Breast epithelium (tissue), 4 donors: Measurements from ENCODE around the gene PHETA2. TPM values are rescaled to one million over a fixed set of nuclear protein-coding genes. Genes with fewer than 3 reads are reported as not detected.
A peak's percentile ranks its signal among the peaks of the same experiment; 100 is the strongest.

Experiments used
- DNase-seq, 2 donors: peaks; one replicate each; pipeline ENCODE4 v3.0.0-alpha.2; 2019; ENCODE audit warnings: low spot score in 2 of 2
- H3K27ac ChIP-seq, 2 donors: fragments of 200-600 bp; sonication (generic) in 1 of 2; one replicate each; pipeline ENCODE4 v1.5.1; 2016 to 2019; ENCODE audit warnings: mild to moderate bottlenecking in 1 of 2
- H3K27me3 ChIP-seq, 2 donors: fragments of 200-600 bp; sonication (generic) in 1 of 2; one replicate each; pipeline versions ENCODE4 v1.5.1 to v1.6.0; 2017 to 2019; ENCODE audit warnings: control low read depth in 1 of 2, mild to moderate bottlenecking in 1 of 2
- H3K36me3 ChIP-seq: fragments of 200-600 bp; one replicate; pipeline ENCODE4 v1.5.1; 2019
- H3K4me1 ChIP-seq, 2 donors: fragments of 200-600 bp; sonication (generic); one replicate each; pipeline ENCODE4 v1.5.1; 2016 to 2019; ENCODE audit warnings: control low read depth in 1 of 2
- H3K4me3 ChIP-seq, 3 donors: fragments of 200-600 bp; sonication (generic); 1 replicate in 2 of 3; 2 replicates in 1 of 3; pipeline ENCODE4 v1.5.1; 2016 to 2019; ENCODE audit warnings: mild to moderate bottlenecking in 3 of 3, moderate library complexity in 2 of 3
- H3K9me3 ChIP-seq, 2 donors: fragments of 200-600 bp; sonication (generic) in 1 of 2; one replicate each; pipeline ENCODE4 v1.5.1; 2016 to 2019; ENCODE audit warnings: control low read depth in 1 of 2
- POLR2A ChIP-seq: fragments of 450-650 bp; IDR thresholded peaks from one replicate; pipeline ENCODE4 v1.6.1; 2016; ENCODE audit warnings: antibody characterized with exemption, mild to moderate bottlenecking, moderate library complexity
- POLR2AphosphoS5 ChIP-seq, 3 donors: sonication (generic); formaldehyde crosslinking; IDR thresholded peaks; one replicate each; pipeline ENCODE4 v1.6.1; 2017; ENCODE audit warnings: antibody characterized with exemption in 3 of 3
- intact Hi-C: fragments of 100-400 bp; cut with DNase I; formaldehyde crosslinking; loops from one replicate; pipeline ENCODE4 v1.15.1; 2023; ENCODE audit warnings: low total_unique reads
- total RNA-seq, 3 donors: library from RNA; depleted of rRNA; stranded (reverse); fragments of >200 nt; gene quantifications; one replicate each; pipeline ENCODE4 v1.1.0, GENCODE V29; 2016
- TF ChIP-seq, protein P1 (sequence below), 3 donors: fragments of 450-650 bp; IDR thresholded peaks; one replicate each; pipeline ENCODE4 v1.5.1; 2016 to 2017; ENCODE audit warnings: antibody characterized with exemption in 3 of 3, mild to moderate bottlenecking in 3 of 3, moderate library complexity in 3 of 3

The PHETA2 gene
- total RNA-seq, 3 donors from 2014 or later: 11.5 to 18.0 (median 11.6) TPM

DNA sequence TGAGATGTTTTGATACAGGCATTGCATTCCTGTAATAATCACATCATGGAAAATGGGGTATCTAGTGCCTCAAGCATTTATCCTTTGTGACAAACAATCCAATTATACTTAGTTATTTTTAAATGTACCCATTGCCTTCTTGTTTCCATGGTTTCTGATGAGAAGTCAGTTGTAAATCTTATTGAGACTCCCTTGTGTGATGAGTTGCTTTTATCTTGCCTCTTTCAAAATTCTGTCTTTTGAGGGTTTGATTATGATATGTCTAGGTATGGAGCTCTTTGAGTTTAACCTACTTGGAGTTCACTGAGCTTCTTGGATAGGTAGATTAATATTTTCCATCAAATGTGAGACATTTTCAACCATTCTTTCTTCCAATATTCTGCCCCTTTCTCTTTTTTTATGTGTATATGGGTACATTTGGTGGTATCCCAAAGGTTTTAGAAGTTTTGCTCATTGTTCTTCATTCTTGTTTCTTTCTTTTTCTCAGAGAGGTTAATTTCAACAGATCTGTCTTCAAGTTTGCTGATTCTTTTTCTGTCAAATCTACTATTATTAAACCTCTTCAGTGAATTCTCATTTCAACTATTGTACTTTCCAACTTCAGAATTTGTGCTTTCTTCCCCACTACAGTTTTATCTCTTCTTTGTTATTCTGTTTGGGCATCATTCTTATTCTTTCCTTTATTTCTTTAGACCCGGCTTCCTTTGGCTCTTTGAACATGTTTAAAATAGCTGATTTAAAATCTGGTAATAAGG is 17.1 kb upstream of the PHETA2 start:
- Histone ChIP-seq H3K36me3 (no peaks in the 10 kb centered on the region), H3K4me1 (no peaks in the 10 kb centered on the region), H3K9me3 (peaks cover 0 to 7% of the 10 kb centered on the region in 2 donors), H3K4me3 (no peak overlapping the region), H3K27me3 (no peaks in the 10 kb centered on the region), H3K27ac (no peak overlapping the region)
- DNase-seq: no peak
- TF ChIP-seq, protein P1, sequence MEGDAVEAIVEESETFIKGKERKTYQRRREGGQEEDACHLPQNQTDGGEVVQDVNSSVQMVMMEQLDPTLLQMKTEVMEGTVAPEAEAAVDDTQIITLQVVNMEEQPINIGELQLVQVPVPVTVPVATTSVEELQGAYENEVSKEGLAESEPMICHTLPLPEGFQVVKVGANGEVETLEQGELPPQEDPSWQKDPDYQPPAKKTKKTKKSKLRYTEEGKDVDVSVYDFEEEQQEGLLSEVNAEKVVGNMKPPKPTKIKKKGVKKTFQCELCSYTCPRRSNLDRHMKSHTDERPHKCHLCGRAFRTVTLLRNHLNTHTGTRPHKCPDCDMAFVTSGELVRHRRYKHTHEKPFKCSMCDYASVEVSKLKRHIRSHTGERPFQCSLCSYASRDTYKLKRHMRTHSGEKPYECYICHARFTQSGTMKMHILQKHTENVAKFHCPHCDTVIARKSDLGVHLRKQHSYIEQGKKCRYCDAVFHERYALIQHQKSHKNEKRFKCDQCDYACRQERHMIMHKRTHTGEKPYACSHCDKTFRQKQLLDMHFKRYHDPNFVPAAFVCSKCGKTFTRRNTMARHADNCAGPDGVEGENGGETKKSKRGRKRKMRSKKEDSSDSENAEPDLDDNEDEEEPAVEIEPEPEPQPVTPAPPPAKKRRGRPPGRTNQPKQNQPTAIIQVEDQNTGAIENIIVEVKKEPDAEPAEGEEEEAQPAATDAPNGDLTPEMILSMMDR (IDR thresholded peaks at IDR 0.05): no peak
- TF ChIP-seq POLR2A (no peak), POLR2AphosphoS5 (IDR thresholded peaks at IDR 0.05) (no peak)
- intact Hi-C loops: no loop called here

DNA sequence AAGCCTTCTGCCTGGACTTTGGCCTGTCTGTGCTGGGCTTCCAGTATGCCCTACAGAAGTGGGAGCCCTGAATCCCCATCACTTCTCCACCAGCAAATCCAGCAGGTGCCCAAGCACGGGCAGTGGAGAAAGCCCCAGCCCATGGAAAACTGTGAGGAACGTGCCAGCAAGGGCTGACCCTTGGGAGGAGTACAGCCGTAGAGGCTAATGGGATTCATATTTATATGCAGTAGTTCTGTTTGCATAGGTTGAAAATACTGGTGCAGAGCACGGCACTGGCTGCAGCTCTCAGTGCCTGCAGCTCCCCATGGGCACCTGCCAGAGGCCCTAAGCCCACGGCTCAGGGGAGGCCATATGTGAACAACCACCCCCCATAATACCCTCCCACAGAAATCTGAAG is 13.6 kb upstream of the PHETA2 start:
- TF ChIP-seq POLR2AphosphoS5 (IDR thresholded peaks at IDR 0.05): no peak
- no peak for TF ChIP-seq POLR2A
- TF ChIP-seq, protein P1 (IDR thresholded peaks at IDR 0.05): no peak
- H3K4me3 ChIP-seq: no peak overlapping the region
- H3K4me1 ChIP-seq: no peaks in the 10 kb centered on the region
- no peaks in the 10 kb centered on the region for H3K27me3 ChIP-seq
- no peak overlapping the region for H3K27ac ChIP-seq
- peaks cover 0 to 7% of the 10 kb centered on the region in 2 donors for H3K9me3 ChIP-seq
- DNase-seq: no peak
- no peaks in the 10 kb centered on the region for H3K36me3 ChIP-seq
- intact Hi-C loops: no loop called here

- no peak overlapping the region for H3K4me3 ChIP-seq
- intact Hi-C loops: no loop called here
- H3K27me3 ChIP-seq: no peaks in the 10 kb centered on the region
- peak in 1 of 2 donors; percentile 6 for DNase-seq
- no peak overlapping the region for H3K27ac ChIP-seq
- no peaks in the 10 kb centered on the region for H3K36me3 ChIP-seq
- no peaks in the 10 kb centered on the region for H3K4me1 ChIP-seq
- TF ChIP-seq POLR2A (no peak), POLR2AphosphoS5 (IDR thresholded peaks at IDR 0.05) (no peak)
- TF ChIP-seq, protein P1 (IDR thresholded peaks at IDR 0.05): no peak
- peaks cover 0 to 7% of the 10 kb centered on the region in 2 donors for H3K9me3 ChIP-seq
These were observed 13.0 kb upstream of the PHETA2 start for GRCh38 chr22:42061041-42061440.

DNA sequence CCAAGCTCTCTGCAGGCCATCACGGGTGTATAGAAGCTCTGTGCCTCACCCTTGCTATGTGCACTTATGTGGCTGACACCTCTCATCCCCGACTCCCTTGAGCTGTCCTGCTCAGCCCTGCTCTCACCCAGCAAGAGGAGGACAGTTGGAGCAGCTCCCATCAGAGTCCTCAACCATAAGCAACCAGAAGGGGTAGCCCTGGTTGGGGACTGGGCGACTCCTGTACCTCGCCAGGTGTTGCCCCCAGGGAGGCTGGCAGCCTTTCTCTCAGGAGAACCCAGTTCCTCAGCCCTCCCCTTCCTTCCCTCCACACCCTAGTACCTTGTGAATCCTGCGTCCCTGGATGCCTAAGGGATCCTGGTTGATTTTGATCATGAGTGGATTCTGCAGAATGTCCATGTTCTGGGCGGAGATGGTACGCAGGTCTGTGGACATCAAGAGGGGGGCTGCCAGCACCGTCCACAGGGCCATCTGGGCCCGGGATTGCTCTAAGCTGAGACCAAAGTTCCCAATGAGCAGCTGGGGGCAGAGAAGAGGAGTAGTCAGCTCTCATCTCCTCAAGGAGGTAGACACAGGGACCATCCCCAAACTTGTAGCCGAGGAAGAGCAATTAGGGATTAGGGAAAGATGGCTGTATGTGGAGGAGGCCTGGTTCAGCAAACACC is 11.4 kb upstream of the PHETA2 start:
- no peaks in the 10 kb centered on the region for H3K36me3 ChIP-seq
- no peaks in the 10 kb centered on the region for H3K4me1 ChIP-seq
- DNase-seq: no peak
- H3K27me3 ChIP-seq: no peaks in the 10 kb centered on the region
- H3K9me3 ChIP-seq: no peaks in the 10 kb centered on the region
- TF ChIP-seq POLR2AphosphoS5 (IDR thresholded peaks at IDR 0.05) (no peak), POLR2A (no peak)
- TF ChIP-seq, protein P1 (IDR thresholded peaks at IDR 0.05): no peak
- intact Hi-C loops: no loop called here
- H3K27ac ChIP-seq: no peak overlapping the region
- H3K4me3 ChIP-seq: no peak overlapping the region

DNA sequence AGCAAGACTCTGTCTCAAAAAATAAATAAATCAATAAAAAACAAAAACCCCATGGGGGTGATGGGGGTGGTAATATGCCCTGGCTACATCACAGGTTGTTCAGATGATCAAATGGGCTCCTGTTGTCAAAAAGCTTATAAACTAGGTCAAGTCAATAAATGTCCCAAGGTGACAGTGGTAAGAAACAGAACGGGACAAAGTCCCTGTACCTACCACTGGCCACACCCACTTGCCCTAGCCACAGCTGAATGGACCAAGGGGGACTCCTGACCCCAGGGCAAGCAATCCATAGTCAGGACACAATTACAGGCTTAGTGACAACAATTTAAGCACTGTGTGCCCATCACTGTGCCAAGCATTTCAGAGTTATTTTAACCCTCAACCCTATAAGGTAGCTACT is 9.4 kb upstream of the PHETA2 start:
- Histone ChIP-seq H3K36me3 (no peaks in the 10 kb centered on the region), H3K27ac (no peak overlapping the region), H3K4me3 (no peak overlapping the region), H3K27me3 (no peaks in the 10 kb centered on the region), H3K9me3 (no peaks in the 10 kb centered on the region), H3K4me1 (peaks cover 0 to under 1% of the 10 kb centered on the region in 2 donors)
- intact Hi-C loops: no loop called here
- TF ChIP-seq POLR2A: no peak
- no peak for DNase-seq
